Peyer's patch (tissue), 4 donors: ENCODE results near the gene BLVRA. TPM values are rescaled to one million over a fixed set of nuclear protein-coding genes. Genes with fewer than 3 reads are reported as not detected.
"Not testable (repeated sequence)": the region's sequence is repeated elsewhere in the genome, so short reads cannot be mapped to it uniquely, and the experiment has no call there.

Source experiments
- DNase-seq, 3 donors: peaks; one replicate each; pipeline ENCODE4 v3.0.0-alpha.2; 2017 to 2019
- H3K27ac ChIP-seq, 4 donors: fragments of 200-600 bp; sonication (generic); one replicate each; pipeline ENCODE4 v1.5.1; 2016 to 2019
- H3K27me3 ChIP-seq, 2 donors: fragments of 200-600 bp; sonication (generic); one replicate each; pipeline ENCODE4 v1.5.1; 2019
- H3K36me3 ChIP-seq, 3 donors: fragments of 200-600 bp; sonication (generic); one replicate each; pipeline ENCODE4 v1.5.1; 2016 to 2019
- H3K4me1 ChIP-seq, 4 donors: fragments of 200-600 bp; sonication (generic); one replicate each; pipeline ENCODE4 v1.5.1; 2016 to 2019
- H3K4me3 ChIP-seq, 4 donors: fragments of 200-600 bp; sonication (generic); 1 replicate in 3 of 4; 2 replicates in 1 of 4; pipeline ENCODE4 v1.5.1; 2016 to 2019; ENCODE audit warnings: mild to moderate bottlenecking in 1 of 4
- H3K9me3 ChIP-seq, 4 donors: fragments of 200-600 bp; sonication (generic); one replicate each; pipeline ENCODE4 v1.5.1; 2016 to 2019; ENCODE audit warnings: mild to moderate bottlenecking in 1 of 4
- CTCF ChIP-seq, 6 experiments: fragments of 450-650 bp in 4 of 6; fragments of 200-600 bp in 2 of 6; sonication (generic) in 1 of 6; IDR thresholded peaks; one replicate each; pipeline ENCODE4 v1.5.1; 2017 to 2019; ENCODE audit warnings: antibody characterized with exemption in 6 of 6, mild to moderate bottlenecking in 3 of 6, moderate library complexity in 1 of 6
- POLR2A ChIP-seq, 2 donors: fragments of 450-650 bp; IDR thresholded peaks; one replicate each; pipeline ENCODE4 v1.5.1; 2017; ENCODE audit warnings: antibody characterized with exemption in 2 of 2, mild to moderate bottlenecking in 2 of 2, moderate library complexity in 2 of 2
- total RNA-seq, 4 donors: library from RNA; depleted of rRNA; stranded (reverse); fragments of >200 nt; gene quantifications; one replicate each; pipeline ENCODE4 v1.1.0, GENCODE V29; 2016

BLVRA gene
- total RNA-seq, 4 donors from 2014 or later, result 2.8 to 38.8 (median 11.5) TPM

- Histone ChIP-seq H3K27me3 (no peaks in the 10 kb centered on the region), H3K9me3 (no peaks in the 10 kb centered on the region), H3K4me3 (no peak overlapping the region), H3K36me3 (no peaks in the 10 kb centered on the region), H3K4me1 (peaks cover 0 to 24% (median 0%) of the 10 kb centered on the region in 4 donors), H3K27ac (no peak overlapping the region)
- DNase-seq, result no peak
- no peak for TF ChIP-seq POLR2A (IDR thresholded peaks at IDR 0.05)
Observed at GRCh38 chr7:43784030-43784584, 25.6 kb downstream of the BLVRA start.

GRCh38 chr7:43784585-43785087 is 26.2 kb downstream of the BLVRA start:
- peak overlapping the region in 1 of 4 donors; percentile 47 for H3K27ac ChIP-seq
- peaks cover 0 to 24% (median 0%) of the 10 kb centered on the region in 4 donors for H3K4me1 ChIP-seq
- DNase-seq, H3K9me3 ChIP-seq, H3K27me3 ChIP-seq, H3K4me3 ChIP-seq, H3K36me3 ChIP-seq: not testable (repeated sequence)

GRCh38 chr7:43785420-43785819 is 26.9 kb downstream of the BLVRA start:
- TF ChIP-seq POLR2A (IDR thresholded peaks at IDR 0.05) (no peak), CTCF (IDR thresholded peaks at IDR 0.05) (no peak)
- Histone ChIP-seq H3K9me3 (no peaks in the 10 kb centered on the region), H3K27ac (peak overlapping the region in 1 of 4 donors; percentile 47), H3K4me1 (peaks cover 0 to 24% (median 0%) of the 10 kb centered on the region in 4 donors), H3K4me3 (no peak overlapping the region), H3K27me3 (no peaks in the 10 kb centered on the region), H3K36me3 (peaks cover 0 to 6% (median 0%) of the 10 kb centered on the region in 3 donors)
- DNase-seq, result no peak

- H3K4me3 ChIP-seq, result no peak overlapping the region
- H3K27me3 ChIP-seq, result no peaks in the 10 kb centered on the region
- H3K36me3 ChIP-seq, result peaks cover 0 to 19% (median 0%) of the 10 kb centered on the region in 3 donors
- no peaks in the 10 kb centered on the region for H3K9me3 ChIP-seq
- TF ChIP-seq POLR2A (IDR thresholded peaks at IDR 0.05) (no peak), CTCF (IDR thresholded peaks at IDR 0.05) (no peak)
- H3K4me1 ChIP-seq, result peaks cover 0 to 23% (median 0%) of the 10 kb centered on the region in 4 donors
- no peak overlapping the region for H3K27ac ChIP-seq
- DNase-seq, result no peak
Observed at GRCh38 chr7:43787771-43788170, 29.3 kb downstream of the BLVRA start.

DNA sequence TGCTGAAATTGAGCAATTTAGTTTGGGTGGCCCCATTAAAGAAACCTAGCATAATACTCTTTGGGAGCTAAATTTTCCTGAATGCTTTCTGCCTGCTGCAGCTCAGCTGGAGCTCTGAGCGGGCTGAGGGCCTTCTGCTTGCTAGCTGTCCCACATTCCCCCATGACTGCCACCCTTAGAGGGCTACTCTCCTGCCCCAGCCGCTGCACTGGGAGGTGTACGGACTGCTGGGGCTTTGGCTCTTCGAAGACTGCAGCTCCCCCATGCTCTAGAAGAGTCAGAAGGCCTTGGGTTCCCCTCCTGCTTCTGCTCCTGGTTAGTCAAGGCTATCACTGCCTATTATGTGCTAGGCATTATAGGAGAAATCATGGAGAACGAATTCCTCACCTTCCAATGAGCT is 31.5 kb downstream of the BLVRA start:
- no peak for DNase-seq
- Histone ChIP-seq H3K27me3 (no peaks in the 10 kb centered on the region), H3K36me3 (peaks cover 0 to 30% (median 0%) of the 10 kb centered on the region in 3 donors), H3K4me1 (peaks cover 0 to 6% (median 0%) of the 10 kb centered on the region in 4 donors), H3K9me3 (no peaks in the 10 kb centered on the region), H3K4me3 (no peak overlapping the region), H3K27ac (no peak overlapping the region)
- TF ChIP-seq POLR2A (IDR thresholded peaks at IDR 0.05), result no peak
- TF ChIP-seq CTCF (IDR thresholded peaks at IDR 0.05), result no peak

GRCh38 chr7:43790834-43791233 is 32.4 kb downstream of the BLVRA start:
- DNase-seq, result no peak
- no peak for TF ChIP-seq POLR2A (IDR thresholded peaks at IDR 0.05)
- TF ChIP-seq CTCF (IDR thresholded peaks at IDR 0.05), result no peak
- peaks cover 0 to 5% (median 0%) of the 10 kb centered on the region in 4 donors for H3K4me1 ChIP-seq

More at GRCh38 chr7:43790834-43791233, 32.4 kb downstream of the BLVRA start:
- H3K36me3 ChIP-seq, result peaks cover 0 to 30% (median 0%) of the 10 kb centered on the region in 3 donors
- H3K4me3 ChIP-seq, result no peak overlapping the region
- no peak overlapping the region for H3K27ac ChIP-seq
- no peaks in the 10 kb centered on the region for H3K9me3 ChIP-seq
- no peaks in the 10 kb centered on the region for H3K27me3 ChIP-seq
